ENCODE measurements around the gene IMMP2L. TPM values are rescaled to one million over a fixed set of nuclear protein-coding genes. Genes with fewer than 3 reads are reported as not detected.

The IMMP2L gene
- total and polyA plus RNA-seq, 2 of the 13 experiments (the other 11 are each of a cell fraction or from before 2014, with no cell fraction given) = 7.8 to 16.9 TPM

DNA sequence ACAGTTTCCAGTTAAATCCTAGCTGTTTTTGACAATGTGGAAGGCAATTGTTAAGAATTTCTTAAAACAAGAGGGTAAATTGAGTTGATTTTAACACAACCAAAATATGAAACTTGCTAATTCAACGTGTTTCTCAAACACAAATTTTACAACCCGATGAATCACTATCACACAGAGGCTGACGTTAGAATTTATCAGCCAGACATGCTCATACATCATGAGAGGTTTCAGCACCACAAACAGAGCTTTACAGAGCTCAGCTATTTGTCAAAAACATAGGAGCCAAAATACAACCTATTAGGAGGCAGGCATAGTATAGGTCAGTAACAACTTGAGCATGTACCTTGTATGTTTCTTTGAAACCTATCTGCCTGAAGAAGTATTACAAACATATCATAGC is 435.3 kb downstream of the IMMP2L start:
- no peak for ATAC-seq
- intact Hi-C loops (cut with micrococcal nuclease; ENCODE audit: unreplicated experiment) = no loop called here

DNA sequence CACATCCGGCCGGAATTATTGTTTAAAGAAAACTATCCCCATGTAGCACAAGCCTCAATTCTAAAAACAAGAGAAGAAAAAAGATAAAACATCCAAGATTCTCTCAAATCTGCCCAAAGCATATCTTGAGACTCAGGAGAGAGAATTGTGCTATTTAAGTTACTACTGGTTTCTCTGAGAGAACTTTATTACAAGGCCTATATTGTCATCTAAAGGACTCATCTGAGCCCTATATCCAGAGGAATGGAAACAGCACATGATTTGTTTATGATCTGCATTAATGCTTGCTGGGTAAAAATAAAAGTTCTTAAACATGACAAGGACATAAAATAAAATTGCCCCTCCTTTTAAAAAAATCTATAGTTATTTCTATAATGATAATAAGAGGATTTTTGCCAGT is 446.3 kb downstream of the IMMP2L start:
- intact Hi-C loops (cut with micrococcal nuclease; ENCODE audit: unreplicated experiment) (no loop called here), in situ Hi-C loops (cut with HindIII; ENCODE audit: extremely low pct_ligation_motif_present, low pct_unique_long_range_greater_than_20kb) (no loop called here)
- H3K4me1 ChIP-seq (ENCODE audit: insufficient read depth, low read length) = no peaks in the 10 kb centered on the region
- H3K36me3 ChIP-seq (replicated peaks in 1 of 2; ENCODE audit: control insufficient read depth in 1 of 2, insufficient read depth in 2 of 2, low read length in 2 of 2) = no peaks in the 10 kb centered on the region
- H3K4me2 ChIP-seq (ENCODE audit: low read depth, low read length) = no peak overlapping the region
- 100% methylated on average over 2 of the region's 2 CpGs for whole genome bisulfite sequencing (ENCODE audit: low lambda C conversion rate)
- no peaks in the 10 kb centered on the region for H3K79me2 ChIP-seq (ENCODE audit: insufficient read depth, low read length)
- no peaks in the 10 kb centered on the region for H4K20me1 ChIP-seq (ENCODE audit: insufficient read depth, low read length)
- H3K4me3 ChIP-seq (replicated peaks in 1 of 3; ENCODE audit: insufficient read depth in 1 of 3, low read depth in 2 of 3, low read length in 3 of 3) = no peak overlapping the region
- H3K9me3 ChIP-seq (ENCODE audit: low read length) = no peaks in the 10 kb centered on the region
- FAIRE-seq = no peak
- no TSS peak for BruUV-seq (replicated peaks)
- ChIA-PET CTCF (ENCODE audit: low intra/inter-chr PET ratio, low total read pairs) (no interaction called here), POLR2A (no interaction called here)
- H3K27me3 ChIP-seq (ENCODE audit: control insufficient read depth in 1 of 2, insufficient read depth in 2 of 2, low read length in 2 of 2) = no peaks in the 10 kb centered on the region
- no peak overlapping the region for H2AFZ ChIP-seq (ENCODE audit: low read length)
- ATAC-seq = no peak
- H3K27ac ChIP-seq (ENCODE audit: extremely low read length, insufficient read depth, low read length) = no peak overlapping the region
- no peak overlapping the region for H3K9ac ChIP-seq (ENCODE audit: insufficient read depth, low read depth, low read length)
- DNase-seq (ENCODE audit: low spot score) = no peak
- TF ChIP-seq EEA1 (CRISPR knock-in tag; IDR thresholded peaks at IDR 0.05; ENCODE audit: borderline replicate concordance) = no peak
- no peak for TF ChIP-seq ZBTB20 (CRISPR knock-in tag; IDR thresholded peaks at IDR 0.05; ENCODE audit: borderline replicate concordance, low read depth)
- no peak for TF ChIP-seq CBFB (CRISPR knock-in tag; IDR thresholded peaks at IDR 0.05)
- no peak for TF ChIP-seq KDM5B (CRISPR knock-in tag; IDR thresholded peaks at IDR 0.05; ENCODE audit: borderline replicate concordance)
- no peak for TF ChIP-seq MAF1 (CRISPR knock-in tag; IDR thresholded peaks at IDR 0.05; ENCODE audit: borderline replicate concordance)
- TF ChIP-seq ZNF788 (CRISPR knock-in tag; IDR thresholded peaks at IDR 0.05; ENCODE audit: borderline replicate concordance) = no peak
- no peak for TF ChIP-seq RORA (CRISPR knock-in tag; IDR thresholded peaks at IDR 0.05)
- no peak for TF ChIP-seq HNRNPLL (IDR thresholded peaks at IDR 0.05; ENCODE audit: low read depth, low read length, poor library complexity, severe bottlenecking)
- no peak for TF ChIP-seq ZNF660 (CRISPR knock-in tag; IDR thresholded peaks at IDR 0.05; ENCODE audit: borderline replicate concordance, low read depth)
- TF ChIP-seq ZFP36L2 (CRISPR knock-in tag; IDR thresholded peaks at IDR 0.05) = no peak
- TF ChIP-seq TAF1 (CRISPR knock-in tag; IDR thresholded peaks at IDR 0.05) = no peak

More for the DNA sequence above, 435.3 kb downstream of the IMMP2L start:
- Histone ChIP-seq H3K9me3 (ENCODE audit: low read length) (no peaks in the 10 kb centered on the region), H4K20me1 (ENCODE audit: insufficient read depth, low read length) (no peaks in the 10 kb centered on the region), H3K36me3 (replicated peaks in 1 of 2; ENCODE audit: control insufficient read depth in 1 of 2, insufficient read depth in 2 of 2, low read length in 2 of 2) (no peaks in the 10 kb centered on the region), H3K4me3 (replicated peaks in 1 of 3; ENCODE audit: insufficient read depth in 1 of 3, low read depth in 2 of 3, low read length in 3 of 3) (no peak overlapping the region), H3K27ac (ENCODE audit: extremely low read length, insufficient read depth, low read length) (no peak overlapping the region), H3K79me2 (ENCODE audit: insufficient read depth, low read length) (no peaks in the 10 kb centered on the region), H3K9ac (ENCODE audit: insufficient read depth, low read depth, low read length) (no peak overlapping the region), H3K4me2 (ENCODE audit: low read depth, low read length) (no peak overlapping the region), H2AFZ (ENCODE audit: low read length) (no peak overlapping the region), H3K4me1 (ENCODE audit: insufficient read depth, low read length) (no peaks in the 10 kb centered on the region), H3K27me3 (ENCODE audit: control insufficient read depth in 1 of 2, insufficient read depth in 2 of 2, low read length in 2 of 2) (no peaks in the 10 kb centered on the region)
- DNase-seq (ENCODE audit: low spot score) = no peak
- CTCF ChIA-PET (ENCODE audit: low intra/inter-chr PET ratio, low total read pairs) = no interaction called here
- no TSS peak for BruUV-seq (replicated peaks)
- POLR2A ChIA-PET = no interaction called here
- WGBS (ENCODE audit: low lambda C conversion rate) = 62% methylated on average over 3 of the region's 3 CpGs
- in situ Hi-C loops (cut with HindIII; ENCODE audit: extremely low pct_ligation_motif_present, low pct_unique_long_range_greater_than_20kb) = no loop called here
- TF ChIP-seq, protein P1, sequence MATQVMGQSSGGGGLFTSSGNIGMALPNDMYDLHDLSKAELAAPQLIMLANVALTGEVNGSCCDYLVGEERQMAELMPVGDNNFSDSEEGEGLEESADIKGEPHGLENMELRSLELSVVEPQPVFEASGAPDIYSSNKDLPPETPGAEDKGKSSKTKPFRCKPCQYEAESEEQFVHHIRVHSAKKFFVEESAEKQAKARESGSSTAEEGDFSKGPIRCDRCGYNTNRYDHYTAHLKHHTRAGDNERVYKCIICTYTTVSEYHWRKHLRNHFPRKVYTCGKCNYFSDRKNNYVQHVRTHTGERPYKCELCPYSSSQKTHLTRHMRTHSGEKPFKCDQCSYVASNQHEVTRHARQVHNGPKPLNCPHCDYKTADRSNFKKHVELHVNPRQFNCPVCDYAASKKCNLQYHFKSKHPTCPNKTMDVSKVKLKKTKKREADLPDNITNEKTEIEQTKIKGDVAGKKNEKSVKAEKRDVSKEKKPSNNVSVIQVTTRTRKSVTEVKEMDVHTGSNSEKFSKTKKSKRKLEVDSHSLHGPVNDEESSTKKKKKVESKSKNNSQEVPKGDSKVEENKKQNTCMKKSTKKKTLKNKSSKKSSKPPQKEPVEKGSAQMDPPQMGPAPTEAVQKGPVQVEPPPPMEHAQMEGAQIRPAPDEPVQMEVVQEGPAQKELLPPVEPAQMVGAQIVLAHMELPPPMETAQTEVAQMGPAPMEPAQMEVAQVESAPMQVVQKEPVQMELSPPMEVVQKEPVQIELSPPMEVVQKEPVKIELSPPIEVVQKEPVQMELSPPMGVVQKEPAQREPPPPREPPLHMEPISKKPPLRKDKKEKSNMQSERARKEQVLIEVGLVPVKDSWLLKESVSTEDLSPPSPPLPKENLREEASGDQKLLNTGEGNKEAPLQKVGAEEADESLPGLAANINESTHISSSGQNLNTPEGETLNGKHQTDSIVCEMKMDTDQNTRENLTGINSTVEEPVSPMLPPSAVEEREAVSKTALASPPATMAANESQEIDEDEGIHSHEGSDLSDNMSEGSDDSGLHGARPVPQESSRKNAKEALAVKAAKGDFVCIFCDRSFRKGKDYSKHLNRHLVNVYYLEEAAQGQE (IDR thresholded peaks at IDR 0.05; ENCODE audit: borderline replicate concordance in 1 of 2, low read depth in 1 of 2, low read length in 2 of 2) = peak in 1 of 2 experiments; percentile 60; a peak in 2 of 4 replicates
- no peak for TF ChIP-seq DNMT1 (CRISPR knock-in tag; IDR thresholded peaks at IDR 0.05)
- FAIRE-seq = no peak

Data from HepG2 (cell line).